ENCODE results near the gene LIPG.
"Not testable (repeated sequence)": the region's sequence is repeated elsewhere in the genome, so short reads cannot be mapped to it uniquely, and the experiment has no call there.

LIPG gene

DNA sequence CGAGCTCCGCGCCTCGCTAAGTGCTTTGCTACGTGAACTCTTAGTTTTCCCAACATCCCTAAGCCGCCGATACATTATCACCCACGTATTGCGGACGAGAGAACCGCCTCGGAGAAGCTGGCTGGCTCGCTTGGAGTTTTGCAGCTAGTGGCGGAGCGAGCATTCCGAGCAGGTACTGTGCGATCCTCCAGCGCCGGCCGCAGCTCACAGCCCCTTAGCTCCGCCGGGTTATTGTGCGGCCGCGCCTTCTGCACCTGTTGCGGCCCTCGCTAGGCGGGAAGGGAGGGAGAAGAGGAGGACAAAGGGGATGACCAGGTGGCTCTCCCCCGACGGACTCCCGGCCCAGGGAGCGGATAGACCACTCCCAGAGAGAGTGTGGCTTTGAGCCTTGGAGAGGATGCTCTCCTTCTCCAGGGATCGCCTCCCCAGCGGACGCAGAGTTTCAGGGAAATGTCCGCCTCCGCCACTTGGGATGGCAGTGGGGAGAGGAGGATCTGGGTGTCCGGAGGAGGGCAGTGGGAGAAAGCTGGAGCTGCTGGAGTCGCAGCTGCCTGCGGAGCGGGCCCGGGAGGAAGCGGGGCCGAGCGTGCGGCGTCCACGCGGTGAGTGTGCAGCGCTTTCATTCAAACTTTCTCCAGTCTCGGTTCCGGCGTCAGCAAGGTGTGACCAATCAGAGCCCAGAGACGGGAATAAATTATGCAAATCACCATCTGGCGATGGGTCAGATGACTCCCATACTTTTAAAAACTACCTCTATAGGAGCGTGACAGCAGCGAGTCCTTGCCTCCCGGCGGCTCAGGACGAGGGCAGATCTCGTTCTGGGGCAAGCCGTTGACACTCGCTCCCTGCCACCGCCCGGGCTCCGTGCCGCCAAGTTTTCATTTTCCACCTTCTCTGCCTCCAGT is at the start of gene LIPG:
LIPG (plus strand) TSS at position 769 of the 905 bp plus-strand sequence. CDS start 252 bp downstream, outside the sequence.
- DNase-seq (ENCODE audit: low spot score) = peak; percentile 73

DNA sequence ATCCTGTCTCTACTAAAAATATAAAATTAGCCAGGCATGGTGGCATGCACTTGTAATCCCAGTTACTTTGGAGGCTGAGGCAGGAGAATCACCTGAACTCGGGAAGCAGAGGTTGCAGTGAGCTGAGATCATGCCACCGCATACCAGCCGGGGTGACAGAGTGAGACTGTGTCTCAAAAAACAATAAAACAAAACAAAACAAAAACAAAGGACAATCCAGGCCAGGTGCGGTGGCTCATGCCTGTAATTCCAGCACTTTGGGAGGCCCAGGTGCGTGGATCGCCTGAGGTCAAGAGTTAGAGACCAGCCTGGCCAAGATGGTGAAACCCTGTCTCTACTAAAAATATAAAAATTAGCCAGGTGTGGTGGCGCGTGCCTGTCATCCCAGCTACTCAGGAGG is 49.0 kb upstream of the LIPG start:
- not testable (repeated sequence) for DNase-seq (ENCODE audit: low spot score)

DNA sequence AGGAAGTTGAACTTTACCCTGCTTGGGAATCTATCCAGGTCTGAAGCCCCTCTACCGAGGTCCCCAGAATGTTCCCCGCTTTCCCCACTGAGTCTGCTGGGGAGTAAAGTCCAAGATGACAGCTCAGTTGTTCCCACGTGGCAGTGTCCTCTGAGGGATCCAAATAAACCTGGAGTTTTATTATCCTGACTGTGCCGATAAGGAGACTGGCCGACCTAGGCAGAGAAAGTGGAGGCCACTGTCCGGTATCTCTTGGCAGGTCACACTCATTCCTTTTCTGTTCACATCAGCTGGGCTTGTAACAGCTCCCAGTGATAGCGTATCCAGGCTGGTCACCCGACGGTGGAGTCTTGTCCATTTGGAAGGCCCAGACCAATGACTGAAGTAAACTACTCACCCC is 47.3 kb upstream of the LIPG start:
- no peak for DNase-seq (ENCODE audit: low spot score)

DNA sequence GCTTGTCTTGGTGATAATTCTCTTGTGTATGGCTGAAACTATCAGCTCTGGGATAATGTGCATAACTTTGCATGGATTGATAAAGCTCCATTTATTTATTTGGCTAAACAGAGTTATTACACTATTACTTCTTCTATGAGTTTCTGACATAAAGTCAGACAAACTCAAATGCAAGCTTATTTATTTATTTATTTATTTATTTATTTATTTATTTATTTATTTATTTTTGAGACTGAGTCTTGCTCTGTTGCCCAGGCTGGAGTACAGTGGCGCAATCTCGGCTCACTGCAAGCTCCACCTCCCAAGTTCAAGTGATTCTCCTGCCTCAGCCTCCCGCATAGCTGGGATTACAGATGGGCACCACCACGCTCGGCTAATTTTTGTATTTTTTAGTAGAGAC is 46.9 kb upstream of the LIPG start:
- DNase-seq (ENCODE audit: low spot score) = not testable (repeated sequence)

DNA sequence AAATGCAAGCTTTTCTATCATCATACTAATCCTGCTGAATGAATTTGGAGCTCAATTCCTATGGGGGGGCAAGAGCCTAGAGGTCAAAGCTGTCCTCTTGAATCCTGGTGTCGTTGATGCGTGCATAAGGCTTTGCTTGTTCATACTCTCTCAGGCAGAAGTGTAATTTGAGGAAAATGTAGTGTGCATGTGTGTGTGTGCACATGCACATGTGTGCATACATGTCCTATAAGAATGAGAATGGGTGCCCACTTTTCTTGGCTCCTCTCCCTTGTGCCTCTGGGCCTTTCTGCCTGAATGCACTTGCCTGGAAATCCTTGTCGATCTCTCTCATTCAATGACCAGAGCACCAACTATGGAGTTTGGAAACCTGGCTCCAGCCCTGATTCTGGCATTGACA is 46.3 kb upstream of the LIPG start:
- no peak for DNase-seq (ENCODE audit: low spot score)

DNA sequence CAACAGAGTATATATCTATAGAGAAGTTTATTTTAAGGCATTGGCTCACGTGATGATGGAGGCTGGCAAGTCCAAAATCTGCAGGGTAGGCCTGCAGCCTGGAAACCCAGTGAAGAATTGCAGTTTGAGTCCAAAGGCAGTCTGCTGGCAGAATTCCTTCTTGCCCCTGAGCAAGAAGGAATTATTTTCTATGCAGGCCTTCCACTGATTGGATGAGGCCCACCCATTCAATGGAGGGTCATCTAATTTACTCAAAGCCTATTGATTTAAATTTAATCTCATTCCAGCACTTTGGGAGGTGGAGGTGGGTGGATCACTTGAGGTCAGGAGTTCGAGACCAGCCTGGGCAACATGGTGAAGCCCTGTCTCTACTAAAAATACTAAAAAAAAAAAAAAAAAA is 44.4 kb upstream of the LIPG start:
- no peak for DNase-seq (ENCODE audit: low spot score)

DNA sequence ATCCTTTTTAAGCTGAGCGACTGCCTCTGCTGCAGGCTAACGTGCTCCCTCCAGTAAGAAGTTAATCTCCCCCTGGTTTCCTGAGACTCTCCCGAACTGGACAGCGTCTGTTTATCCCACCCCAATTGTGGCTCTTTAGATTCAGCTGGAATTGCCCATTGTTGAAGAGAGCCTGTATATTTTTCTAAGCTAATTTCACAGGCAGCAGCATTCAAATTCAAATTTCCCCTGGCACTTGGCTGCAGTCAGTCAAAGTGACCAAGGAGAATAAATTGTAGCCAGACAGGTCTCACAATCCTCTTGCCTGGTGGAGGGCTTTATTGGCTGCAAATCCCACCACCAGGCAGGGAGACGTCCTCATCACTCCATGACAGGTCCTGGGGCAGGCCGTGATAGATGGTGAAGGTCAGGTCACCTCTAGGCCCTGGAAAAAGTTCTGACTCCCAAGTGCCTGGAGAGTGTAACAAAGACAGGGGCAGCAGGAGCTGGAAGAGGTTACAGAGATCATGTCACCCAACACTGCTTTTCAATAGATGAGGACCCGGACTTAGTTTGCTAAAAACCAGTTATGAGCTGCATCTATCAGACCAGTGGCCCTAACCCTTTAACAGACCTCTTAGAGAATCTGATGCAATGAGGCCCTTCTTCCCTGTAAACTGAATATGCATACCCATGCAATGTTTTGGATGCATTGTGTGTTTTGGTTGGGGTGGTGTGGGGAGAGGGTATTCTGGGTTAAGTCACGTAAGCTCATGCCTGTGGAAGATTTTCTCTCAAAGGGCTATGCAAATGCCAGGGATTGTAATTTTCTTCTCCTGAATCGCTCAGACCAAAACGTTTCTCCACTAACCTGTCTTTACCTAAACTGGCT is 42.5 kb upstream of the LIPG start:
- DNase-seq (ENCODE audit: low spot score) = no peak

DNA sequence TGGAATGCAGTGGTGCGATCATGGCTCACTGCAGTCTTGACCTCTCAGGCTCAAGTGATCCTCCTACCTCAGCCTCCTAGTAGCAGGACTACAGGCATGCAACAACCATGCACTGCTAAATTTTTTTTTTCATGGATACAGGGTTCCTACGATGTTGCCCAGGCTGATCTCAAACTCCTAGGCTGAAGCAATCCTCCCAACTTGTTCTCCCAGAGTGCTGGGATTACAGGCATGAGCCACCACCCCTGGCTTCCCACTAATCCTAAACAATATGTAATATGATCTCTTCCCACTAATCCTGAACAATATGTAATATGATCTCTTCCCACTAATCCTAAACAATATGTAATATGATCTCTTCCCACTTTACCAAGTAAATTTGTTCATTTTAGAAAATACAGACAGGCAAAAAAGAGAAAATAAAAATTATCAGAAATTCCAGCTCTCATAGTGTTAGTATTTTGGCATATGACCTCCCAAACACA is 41.2 kb upstream of the LIPG start:
- DNase-seq (ENCODE audit: low spot score) = no peak

DNA sequence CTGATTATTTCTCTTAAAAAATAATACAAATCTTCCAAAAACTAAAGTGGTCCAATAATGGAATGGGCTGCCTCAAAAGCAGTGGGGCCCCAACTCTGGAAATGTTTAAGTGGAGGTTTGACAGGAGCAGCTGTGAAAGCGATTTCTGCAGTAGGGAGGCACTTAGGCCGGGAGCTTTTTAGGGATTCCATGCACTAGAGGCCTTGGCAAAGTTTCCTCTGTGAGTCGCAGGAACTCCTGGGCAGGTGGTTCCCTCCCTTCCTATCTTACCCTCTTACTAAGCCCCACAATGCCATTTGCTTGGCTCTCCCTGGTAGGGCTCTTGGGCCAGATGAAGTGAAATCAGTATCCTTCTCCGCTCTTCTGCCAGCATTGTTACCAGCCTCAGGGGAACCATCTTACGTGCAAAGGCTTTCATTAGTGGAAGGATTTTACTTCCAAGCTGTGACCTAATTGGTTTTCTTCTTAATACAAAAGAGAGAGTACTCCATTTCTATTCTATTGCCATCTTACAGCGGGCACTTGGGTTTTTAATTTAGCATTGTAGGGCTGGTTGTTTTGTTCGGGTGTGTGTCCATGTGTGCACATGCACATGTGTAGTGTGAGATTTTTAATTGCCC is 40.5 kb upstream of the LIPG start:
- DNase-seq (ENCODE audit: low spot score) = no peak

DNA sequence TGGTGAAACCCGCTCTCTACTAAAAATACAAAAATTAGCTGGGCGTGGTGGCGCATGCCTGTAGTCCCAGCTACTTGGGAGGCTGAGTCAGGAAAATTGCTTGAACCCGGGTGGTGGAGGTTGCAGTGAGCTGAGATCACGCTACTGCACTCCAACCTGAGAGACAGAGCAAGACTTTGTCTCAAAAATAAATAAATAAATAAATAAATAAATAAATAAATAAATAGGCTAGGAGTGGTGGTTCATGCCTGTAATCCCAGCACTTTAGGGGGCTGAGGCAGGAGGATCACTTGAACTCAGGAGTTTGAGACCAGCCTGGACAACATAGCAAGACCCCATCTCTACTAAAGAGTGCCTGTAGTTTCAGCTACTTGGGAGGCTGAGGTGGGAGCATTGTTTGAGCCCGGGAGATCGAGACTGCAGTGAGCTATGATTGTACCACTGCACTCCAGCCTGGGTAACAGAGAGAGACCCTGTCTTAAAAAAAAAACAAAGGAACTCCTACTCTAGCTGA is 38.2 kb upstream of the LIPG start:
- DNase-seq (ENCODE audit: low spot score) = not testable (repeated sequence)

DNA sequence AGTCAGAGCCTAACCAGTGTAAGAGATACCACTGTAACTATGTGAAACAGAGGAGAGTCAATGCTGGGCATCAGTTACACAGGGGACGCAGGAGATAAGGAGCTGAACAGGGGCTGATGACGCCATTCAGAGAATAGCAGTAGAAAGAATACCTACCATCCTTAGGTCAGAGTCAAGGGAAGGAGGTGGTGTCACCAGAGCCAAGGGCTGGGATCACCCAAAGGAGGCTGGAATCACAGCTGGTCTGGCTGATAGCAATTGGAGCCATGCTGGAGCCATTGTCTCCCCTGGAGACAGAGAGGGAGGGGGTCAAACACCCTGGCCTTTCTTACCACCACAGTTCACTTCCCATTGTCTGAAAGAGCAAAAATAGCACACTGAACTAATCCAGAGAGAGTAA is 37.5 kb upstream of the LIPG start:
- no peak for DNase-seq (ENCODE audit: low spot score)

DNA sequence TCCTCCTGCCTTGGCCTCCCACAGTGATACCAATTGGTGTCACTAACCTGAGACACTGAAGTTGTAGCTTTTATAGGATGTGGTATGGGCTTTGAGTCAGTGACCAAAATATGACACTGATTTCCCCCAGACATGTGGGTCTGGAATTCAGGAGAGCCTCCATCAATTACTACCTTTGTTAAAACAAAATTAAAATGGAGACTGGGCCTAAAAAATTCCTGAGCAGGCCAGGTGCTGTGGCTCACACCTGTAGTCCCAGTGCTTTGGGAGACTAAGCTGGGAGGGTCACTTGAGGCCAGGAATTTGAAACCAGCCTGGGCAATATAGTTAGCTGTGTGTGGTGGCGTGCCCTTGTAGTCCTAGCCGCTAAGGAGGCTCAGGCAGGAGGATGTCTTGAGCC is 36.9 kb upstream of the LIPG start:
- DNase-seq (ENCODE audit: low spot score) = no peak

DNA sequence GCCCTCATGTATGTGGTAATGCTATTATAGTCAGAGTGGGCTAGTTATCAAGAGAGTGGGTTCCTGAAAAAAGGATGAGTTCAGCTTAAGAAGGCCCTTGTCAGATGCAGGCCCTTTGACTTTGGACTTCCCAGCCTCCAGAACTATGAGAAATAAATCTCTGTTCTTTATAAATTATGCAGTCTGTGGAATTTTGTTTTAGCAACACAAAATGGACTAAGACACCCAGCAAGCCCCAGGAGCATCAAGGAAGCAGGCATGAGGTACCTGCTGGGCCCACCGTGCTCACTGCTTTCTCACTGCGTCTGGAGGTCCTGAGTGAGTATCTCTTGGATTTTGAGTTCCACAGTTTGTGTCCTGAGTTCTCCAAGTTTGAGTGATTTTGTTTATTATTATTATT is 35.9 kb upstream of the LIPG start:
- DNase-seq (ENCODE audit: low spot score) = no peak

DNA sequence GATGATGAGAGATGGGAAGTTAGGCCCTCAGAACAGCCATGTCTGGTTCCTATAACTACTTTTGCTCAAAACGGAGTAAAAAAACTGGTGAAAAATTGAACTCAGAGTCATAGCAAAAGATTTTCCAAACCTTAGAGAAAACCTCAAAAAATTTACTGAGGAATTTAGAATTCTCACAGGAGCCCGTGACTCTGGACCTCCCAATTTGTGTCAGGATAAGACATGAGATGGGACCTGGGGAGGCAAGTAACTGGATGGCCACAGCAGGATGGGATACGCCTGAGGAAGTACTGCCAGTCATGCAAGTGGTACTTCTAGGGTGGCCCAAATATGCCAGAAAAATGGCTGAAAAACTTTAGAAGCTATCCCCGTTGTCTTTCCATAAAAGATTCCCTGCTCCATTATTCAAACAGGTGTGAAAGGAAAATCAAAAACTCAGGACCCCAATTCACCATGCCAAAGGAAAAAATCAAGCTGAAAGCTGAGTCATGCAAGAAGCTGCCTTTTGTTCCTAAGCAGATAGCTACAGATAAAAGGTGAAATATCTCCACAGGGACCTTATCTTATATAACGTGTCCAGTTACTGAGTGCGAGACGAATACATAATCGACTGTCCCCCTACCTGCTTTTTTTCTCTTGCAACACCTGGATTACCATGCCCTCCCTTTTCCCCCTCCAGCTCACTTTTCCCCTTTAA is 34.1 kb upstream of the LIPG start:
- no peak for DNase-seq (ENCODE audit: low spot score)

DNA sequence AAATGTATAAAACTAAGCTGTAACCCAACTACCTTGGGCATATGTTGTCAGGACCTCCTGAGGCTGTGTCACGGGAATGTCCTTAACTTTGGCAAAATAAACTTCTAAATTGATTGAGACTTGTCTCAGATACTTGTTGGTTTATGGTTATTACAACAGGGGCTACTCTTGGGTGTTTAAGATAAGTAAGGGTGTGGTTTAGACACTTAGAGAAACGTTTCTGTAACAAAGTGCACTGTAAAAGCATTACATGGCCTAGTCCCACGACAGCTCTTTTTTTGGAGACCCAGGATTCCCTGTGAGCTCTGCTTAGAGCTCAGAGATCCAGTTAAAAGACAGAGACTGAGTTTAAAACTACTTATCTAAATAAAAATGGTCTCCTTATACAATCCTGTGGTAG is 32.3 kb upstream of the LIPG start:
- DNase-seq (ENCODE audit: low spot score) = no peak

DNA sequence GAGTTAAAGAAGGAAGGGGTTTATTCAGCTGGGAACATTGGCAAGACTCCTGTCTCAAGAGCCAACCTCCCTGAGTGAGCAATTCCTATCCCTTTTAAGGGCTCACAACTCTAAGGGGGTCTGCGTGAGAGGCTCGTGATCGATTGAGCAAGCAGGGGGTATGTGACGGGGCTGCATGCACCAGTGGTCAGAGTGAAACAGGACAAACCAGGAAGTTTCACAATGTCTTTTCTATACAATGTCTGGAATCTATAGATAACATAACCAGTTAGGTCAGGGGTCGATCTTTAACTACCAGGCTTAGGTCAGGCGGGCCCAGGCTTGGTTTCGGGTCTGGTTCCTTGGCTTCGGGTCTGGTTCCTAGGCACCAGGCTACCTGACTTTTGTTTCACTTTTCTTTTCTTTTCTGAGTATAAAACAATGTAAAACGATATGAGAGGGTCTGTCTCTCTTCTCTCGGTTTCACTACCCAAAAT is 30.1 kb upstream of the LIPG start:
- no peak for DNase-seq (ENCODE audit: low spot score)

DNA sequence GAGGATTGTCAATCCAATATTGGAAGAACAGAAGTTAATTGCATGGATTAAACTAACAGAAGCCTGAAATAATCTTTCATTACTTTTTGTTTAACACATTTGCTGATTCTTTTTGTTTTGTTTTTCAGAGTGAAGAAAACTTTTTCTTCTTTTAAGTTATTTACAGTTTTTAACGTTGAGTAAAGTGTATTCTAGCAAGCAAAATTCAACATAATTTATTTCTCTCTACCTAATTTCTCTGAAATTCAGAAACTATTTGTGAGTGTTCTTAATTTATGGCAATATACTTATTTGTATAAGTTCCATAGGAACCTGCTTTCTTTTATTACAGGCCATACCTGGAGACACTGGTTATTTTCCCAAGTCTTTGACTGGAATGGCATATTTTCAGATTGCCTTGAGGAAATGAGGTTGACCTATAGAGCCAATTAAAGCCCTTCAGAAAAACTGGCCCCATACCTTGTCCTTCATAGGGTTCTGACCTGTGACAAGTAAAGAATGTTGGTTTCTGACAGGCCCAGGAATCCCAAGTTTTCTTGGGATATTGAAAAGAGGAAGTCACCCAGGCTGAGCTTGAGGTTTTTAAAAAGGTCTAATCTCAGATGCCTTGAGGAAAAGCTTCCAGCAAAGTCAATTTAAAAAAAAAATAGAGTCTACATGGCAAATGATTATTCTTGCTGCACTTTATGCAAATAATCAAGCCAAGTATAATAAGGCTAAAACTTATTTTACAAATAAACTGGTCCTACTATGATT is 26.8 kb upstream of the LIPG start:
- DNase-seq (ENCODE audit: low spot score) = no peak

DNA sequence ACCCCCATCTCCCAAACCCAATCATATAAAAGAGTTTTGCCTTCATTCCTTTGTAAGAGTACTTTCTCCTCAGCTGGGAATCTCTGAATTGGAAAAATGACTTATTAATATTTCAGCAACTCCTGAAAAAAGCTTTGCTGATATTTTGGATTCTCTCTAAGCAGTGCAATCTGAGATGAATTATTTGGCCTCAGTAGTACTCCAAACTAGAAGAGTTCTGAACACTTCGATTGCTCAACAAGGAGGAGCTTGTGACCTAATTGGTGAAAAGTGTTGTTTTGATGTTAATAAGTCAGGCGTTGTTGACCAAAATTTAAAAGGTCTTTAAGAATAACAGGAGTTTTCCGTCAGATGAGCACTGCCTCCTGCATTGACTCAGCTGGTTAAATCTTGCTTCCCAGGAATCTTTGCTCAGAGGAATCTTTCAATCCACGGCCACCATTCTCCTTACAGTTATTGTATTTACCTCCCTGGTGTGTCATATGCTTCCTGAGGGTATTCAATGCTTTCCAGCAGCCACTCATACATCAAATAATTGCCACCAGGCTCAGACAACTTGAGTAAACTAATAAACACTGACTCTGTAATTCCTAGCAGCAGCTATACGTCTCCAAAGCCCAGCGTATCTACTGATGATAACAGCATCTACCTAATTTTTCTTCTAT is 24.5 kb upstream of the LIPG start:
- DNase-seq (ENCODE audit: low spot score) = no peak

DNA sequence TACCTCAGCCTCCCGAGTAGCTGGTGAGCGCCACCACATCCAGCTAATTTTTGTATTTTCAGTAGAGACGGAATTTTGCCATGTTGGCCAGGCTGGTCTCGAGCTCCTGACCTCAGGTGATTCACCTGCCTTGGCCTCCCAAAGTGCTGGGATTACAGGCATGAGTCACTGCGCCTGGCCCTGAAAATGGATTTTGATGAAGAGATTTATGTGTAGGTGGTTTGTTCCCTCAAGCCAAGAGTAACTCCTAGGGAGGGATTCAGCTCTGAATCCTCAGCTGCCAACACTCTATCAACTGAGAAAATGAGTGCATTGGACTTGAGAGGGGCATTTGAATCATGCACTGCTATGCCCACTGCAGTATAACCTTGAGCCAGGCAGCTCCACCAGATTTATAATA is 17.5 kb upstream of the LIPG start:
- no peak for DNase-seq (ENCODE audit: low spot score)

DNA sequence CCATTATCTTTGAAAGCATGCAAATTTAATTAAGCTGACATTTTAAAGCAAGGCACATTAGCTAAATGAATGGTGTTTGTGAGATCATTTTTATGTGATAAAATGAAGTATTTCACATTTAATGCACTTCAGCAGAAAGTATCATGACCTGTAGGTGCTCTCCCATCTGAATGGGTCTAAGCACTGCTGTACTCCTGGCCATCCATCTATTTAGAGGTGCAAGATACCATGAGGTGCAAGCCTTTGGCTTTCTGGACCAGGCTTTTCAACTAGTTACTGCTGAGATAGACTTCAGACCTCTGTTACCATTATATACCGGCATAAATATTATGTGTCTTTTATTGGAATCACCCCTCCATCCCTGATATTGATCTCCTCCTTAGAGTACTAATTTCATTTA is 15.6 kb upstream of the LIPG start:
- DNase-seq (ENCODE audit: low spot score) = no peak
